Glomerular endothelial cell (primary cell): Measurements from ENCODE around the gene URI1. TPM values are rescaled to one million over a fixed set of nuclear protein-coding genes. Genes with fewer than 3 reads are reported as not detected.
"Not testable (repeated sequence)": the region's sequence is repeated elsewhere in the genome, so short reads cannot be mapped to it uniquely, and the experiment has no call there.

ENCODE experiments used
- DNase-seq: peaks from one replicate; pipeline ENCODE4 v3.0.0-alpha.2; 2011; ENCODE audit warnings: low read depth, low spot score; ENCODE audit errors: extremely low read depth
- total RNA-seq: library from RNA; depleted of rRNA; stranded (reverse); fragments of >200 nt; gene quantifications from 2 replicates; pipeline ENCODE4 v1.2.3, GENCODE V29; 2015

URI1 gene
- total RNA-seq, 1 donor from 2014 or later, result 25.6 TPM

DNA sequence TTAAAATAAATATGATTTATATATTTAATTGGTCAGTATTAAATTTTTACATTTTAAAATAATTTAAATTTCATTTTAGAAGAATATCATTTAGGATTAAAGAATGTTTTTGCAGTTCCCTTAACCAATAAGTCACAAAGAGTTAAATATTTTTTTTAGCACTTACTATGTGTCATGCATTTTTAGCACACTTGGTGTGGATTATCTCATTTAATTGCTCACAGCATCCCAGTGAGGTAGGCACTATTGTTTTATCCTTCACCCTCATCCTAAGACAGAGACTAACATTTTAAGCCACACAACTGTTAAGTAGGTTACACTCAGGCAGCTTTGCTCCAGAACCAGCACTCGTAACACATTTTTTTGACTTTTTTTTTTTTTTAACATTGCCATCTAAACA lies 78.2 kb downstream of the URI1 start:
- DNase-seq, result no peak

GRCh38 chr19:30022659-30023058 lies 80.6 kb downstream of the URI1 start:
- DNase-seq, result no peak

- no peak for DNase-seq
These were observed 81.3 kb downstream of the URI1 start for GRCh38 chr19:30023330-30023729.

GRCh38 chr19:30024091-30024490 lies 82.1 kb downstream of the URI1 start:
- DNase-seq, result no peak

DNA sequence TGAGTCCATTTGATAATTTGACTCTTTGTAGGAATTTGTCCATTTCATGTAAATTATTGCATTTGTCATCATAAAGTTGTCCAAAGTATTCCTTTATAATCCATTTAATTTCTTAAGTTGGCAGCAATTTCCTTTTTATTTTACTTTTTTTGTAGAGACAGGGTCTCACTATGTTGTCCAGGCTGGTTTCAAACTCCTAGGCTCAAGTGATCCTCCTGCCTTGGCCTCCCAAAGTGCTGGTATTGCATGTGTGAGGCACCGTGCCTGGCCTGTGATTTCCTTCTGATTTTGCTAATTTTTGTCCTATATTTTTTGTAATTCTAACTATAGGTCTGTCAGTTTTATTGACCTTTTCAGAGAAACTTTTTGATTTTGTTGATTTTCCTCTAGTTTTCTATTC lies 84.9 kb downstream of the URI1 start:
- DNase-seq, result no peak

GRCh38 chr19:30028118-30028991 lies 86.3 kb downstream of the URI1 start:
- DNase-seq, result no peak

DNA sequence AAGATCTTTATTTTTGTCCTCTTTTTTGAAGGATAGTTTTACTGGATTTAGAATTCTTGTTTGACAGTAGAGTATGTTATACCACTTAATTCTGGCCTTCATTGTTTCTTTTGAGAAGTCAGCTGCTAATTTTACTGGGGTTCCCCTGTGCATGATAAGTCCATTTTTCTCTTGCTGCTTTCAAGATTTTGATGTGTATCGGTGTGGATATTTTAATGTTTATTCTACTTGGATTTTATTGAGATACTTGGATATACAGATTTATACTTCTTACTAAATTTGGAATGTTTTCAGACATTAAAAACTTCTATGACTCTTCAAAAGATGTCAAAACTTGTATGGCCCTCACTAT lies 86.9 kb downstream of the URI1 start:
- DNase-seq, result no peak

DNA sequence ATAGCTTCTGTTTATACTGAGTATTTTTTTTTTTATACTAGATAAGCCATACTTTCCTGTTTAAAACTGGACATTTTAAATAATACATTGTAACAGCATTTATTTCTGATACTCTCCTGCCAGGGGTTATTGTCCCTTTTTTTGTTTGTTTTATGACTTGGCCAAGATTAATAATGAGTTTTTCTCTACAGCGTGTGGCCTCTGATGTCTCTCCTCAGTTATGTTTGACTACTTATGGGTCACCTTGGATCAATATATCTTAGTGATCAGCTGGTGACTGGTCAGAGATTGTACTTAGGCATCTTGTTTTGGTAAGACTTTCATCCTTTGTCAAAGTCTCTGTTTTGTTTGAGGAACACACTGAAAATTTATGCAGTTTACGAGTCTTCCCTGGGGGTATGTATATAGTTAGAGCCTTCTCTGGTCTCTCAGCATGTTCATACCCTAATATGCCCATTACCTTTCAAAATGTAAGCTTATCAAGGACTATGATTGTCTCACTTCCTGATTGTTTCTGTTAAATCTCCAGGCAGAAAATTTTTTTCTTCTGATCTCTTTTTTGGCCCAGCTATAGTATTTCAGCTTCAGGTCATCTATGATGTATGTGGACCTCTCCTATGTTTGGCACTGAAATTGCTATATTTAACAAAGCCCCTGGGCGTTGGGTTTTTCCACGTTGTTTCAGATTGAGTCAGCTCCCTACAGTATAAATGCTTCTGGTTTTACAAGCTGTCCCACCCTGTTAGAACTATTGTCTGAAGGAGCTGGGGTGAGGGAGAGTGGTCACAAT lies 87.9 kb downstream of the URI1 start:
- no peak for DNase-seq

- DNase-seq, result no peak
These were observed 92.3 kb downstream of the URI1 start for GRCh38 chr19:30034321-30034720.

- DNase-seq, result no peak
These were observed 94.4 kb downstream of the URI1 start for GRCh38 chr19:30036154-30037129.

- DNase-seq, result no peak
These were observed 95.8 kb downstream of the URI1 start for GRCh38 chr19:30037835-30038234.

GRCh38 chr19:30041931-30042330 lies 99.9 kb downstream of the URI1 start:
- DNase-seq, result not testable (repeated sequence)

DNA sequence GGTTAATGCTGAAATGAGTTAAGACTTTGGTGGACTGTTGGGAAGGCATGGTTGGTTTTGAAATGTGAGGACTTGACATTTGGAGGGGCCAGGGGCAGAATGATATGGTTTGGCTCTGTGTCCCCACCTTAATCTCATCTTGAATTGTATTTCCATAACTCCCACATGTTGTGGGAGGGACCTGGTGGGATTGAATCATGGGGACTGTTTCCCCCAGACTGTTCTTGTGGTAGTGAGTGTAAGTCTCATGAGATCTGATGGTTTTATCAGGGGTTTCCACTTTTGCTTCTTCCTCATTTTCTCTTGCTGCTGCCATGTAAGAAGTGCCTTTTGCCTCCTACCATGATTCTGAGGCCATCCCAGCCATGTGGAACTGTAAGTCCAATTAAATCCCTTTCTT lies 101.0 kb downstream of the URI1 start:
- DNase-seq, result not testable (repeated sequence)

GRCh38 chr19:30044273-30045248 lies 102.5 kb downstream of the URI1 start:
- DNase-seq, result no peak

- no peak for DNase-seq
These were observed 104.5 kb downstream of the URI1 start for GRCh38 chr19:30046522-30046921.

DNA sequence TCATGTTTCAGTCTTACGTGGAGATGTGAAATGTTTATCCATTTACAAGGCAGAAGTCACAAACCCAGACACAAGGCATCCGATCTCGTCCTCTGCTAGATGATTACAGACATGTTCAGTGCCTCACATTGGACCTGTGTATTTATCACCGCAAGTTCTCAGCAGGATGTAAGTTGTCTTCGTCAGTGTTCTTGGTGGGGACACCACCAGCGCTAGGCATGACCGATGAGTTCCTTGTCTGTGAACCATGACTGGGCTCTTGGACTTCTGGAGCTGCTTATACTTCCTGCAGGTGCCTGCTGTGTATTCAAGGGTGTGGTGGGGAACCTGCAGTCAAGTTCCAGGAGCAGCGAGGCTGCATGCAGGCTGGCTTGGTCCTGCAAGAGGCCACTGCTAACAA lies 105.4 kb downstream of the URI1 start:
- no peak for DNase-seq

GRCh38 chr19:30049226-30049625 lies 107.2 kb downstream of the URI1 start:
- no peak for DNase-seq

DNA sequence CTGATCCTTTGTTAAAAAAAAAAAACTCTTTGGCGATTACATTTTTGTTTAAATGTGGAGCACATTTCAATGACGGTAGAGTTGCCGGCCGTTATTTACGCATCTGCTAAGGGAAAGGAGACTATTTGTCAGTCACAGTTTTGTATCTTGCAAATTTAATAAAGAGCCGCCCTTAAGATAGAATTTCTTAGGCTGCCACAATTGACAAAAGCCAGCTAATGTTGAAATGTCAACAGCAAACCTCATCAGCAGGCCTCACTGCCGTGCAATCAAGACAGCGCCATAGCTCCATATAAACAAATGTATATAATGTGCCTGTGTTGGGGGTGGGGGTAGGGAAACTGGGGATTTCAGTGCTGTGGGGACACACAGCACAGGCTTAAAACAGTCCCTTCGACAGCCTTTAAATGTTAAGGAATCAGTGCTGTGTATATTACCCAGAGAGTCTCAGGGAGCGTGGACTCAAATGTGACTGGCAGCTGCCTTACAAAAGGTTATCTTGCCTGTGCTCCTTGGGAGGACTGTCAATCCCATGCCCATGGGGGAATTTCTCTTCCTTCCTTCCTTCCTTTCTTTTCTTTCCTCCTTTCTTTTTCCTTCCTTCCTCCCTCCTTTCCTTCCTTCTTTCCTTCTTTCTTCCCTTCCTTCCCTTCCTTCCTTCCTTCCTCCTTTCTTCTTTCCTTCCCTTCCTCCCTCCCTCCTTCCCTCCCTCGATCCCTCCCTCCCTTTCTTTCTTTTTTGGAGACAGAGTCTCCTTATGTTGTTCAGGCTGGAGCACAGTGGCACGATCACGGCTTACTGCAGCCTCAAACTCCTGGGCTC lies 108.0 kb downstream of the URI1 start:
- no peak for DNase-seq
